GM19468 (cell line): Measurements from ENCODE around the gene OCA2.

Experiments
- ATAC-seq: cut with Tn5 transposase; IDR thresholded peaks from one replicate; pipeline ENCODE4 v1.9.1; 2021; ENCODE audit warnings: mild to moderate bottlenecking, moderate library complexity, moderate number of reproducible peaks; ENCODE audit not compliant: unreplicated experiment; ENCODE audit errors: extremely low read depth

OCA2 gene

DNA sequence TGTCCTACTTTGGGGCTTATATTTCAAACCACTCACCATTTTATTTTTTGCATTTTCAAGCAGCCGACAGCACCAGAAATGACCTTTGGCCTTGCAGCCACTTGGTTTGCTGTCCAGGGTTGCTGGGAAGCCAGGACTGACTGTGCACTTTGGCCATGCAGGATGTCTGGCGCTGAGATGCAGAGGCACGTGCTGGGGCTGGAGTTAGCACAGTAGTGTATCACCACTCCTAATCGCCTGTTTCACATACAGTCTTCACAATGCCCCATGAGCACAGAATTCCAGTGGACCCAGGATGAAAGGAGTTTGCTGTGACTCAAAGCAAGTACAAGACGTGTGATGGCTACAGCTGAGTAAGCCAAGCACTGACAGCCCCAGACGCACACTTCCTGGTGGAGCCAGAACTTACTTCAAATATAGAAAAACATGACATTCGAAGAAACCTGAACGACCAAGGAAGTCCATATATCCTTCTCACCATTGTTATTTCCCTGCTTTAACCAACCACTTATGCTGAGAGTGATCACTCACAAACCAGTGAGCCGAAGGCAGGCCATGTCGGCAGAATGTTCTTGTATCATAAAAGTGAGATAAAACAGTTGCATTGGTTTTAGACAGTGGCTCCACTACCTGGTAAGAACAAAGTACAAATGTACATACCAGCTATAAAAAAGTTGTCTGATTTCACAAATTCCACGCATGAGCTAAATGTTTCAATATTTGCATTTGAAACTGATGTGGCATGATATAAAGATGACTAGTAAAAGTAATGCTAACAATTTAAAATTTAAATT is 16.0 kb downstream of the OCA2 start:
- no peak for ATAC-seq

DNA sequence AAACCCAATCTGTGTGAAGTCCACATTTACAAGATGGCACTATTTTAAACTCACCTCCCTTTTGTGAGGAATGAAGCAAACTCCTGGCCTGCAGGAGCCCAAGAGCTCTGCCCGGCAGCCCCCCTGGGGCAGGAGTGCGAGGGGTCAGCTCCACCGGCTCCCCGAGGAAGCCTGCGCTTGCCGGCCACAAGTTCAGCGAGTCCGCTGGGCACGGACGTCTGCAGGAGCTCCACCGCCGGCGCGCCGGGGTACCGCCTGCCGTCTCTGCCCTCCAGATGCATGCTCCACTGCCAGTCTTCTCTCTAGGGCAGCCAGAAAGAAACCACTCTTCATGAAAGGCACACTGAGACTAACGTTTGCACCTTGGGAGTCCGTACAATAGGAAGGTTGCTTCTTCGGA is 17.5 kb downstream of the OCA2 start:
- no peak for ATAC-seq

DNA sequence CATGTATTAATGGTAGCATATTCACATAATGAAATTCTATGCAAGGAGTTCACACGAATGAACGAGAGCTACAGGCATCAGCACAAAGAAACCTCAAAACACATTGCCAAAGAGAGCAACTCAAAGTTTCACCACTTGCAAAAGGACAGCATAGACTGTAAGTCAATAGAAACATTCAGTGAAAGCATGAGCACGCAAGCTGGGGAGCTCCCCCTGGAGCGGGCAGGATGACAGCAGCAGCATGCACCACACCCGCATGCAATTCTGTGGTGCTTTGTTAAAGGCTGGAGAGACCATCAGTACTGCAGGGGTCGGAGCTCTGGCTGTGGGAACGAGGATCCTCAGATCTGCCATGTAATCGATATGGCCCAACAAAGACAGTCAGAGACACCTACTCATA is 18.7 kb downstream of the OCA2 start:
- no peak for ATAC-seq

DNA sequence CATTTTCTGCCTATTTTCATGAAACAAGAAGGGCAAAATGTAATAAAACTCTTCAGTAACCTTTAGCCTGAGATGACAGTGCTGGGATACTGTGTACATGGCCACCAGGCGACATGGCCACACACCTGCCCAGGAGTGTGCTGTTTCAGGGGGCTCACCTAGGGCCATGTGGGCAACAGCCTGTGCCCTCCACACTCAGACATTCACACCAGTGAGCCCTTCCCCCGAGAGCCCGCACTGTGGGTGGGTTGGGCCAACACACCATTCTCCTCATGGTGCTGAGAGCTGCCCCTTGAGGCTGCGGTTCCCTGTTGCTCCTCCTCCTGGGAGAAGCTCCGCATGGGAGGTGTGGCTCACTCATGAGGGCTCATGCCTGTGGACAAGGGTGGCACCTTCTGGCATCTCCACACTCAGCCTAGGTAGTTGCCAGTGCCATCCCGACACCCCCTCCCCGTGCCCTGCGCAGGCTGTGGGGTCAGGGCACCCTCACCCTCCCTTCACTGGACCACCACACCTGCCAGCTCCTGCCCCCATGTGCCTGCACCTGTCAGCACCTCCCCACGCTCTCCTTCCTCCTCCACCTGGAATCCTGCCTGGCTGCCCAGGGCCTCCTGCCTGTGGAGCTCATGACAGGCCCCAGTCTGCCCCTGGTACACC is 19.7 kb downstream of the OCA2 start:
- ATAC-seq = no peak

DNA sequence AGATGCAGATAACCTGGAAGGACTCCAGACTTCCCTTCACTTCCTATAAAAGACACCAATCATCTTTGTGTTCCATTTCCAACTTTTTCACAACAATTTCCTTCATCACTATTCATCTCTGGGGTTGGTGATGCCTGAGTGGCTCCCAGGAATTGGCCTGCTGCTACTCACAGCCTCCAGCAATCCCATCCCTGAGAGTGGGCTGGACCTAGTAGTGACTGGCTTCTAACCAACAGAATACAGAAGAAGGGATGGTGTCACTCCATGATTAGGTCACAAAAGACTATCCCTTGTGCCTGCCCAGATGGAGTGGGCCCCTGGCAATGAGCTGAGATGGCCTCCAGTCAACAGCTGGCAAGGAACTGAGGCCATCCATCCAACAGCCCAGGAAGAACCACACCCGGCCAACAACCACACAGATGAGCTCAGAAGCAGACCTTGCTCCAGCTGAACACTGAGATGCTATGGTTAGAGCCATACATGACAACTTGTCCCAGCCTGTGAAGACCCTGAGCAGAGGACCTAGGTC is 20.9 kb downstream of the OCA2 start:
- no peak for ATAC-seq

DNA sequence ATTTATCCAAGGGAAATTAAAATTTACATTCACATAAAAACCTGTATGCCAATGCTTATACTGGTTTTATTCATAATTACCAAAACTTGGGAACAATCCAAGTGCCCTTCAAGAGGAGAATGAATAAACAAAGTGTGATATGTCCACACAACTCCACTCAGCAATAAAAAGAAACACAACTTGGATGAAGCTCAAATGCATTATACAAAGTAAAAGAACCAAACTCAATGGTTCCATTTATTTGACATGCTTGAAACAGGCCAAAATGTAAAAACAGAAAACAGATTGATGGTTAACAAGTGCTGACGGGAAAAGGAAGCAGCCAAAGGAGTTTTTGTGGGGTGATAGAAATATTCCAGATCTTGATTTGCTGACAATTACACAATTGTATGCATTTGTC is 23.5 kb downstream of the OCA2 start:
- ATAC-seq = no peak

DNA sequence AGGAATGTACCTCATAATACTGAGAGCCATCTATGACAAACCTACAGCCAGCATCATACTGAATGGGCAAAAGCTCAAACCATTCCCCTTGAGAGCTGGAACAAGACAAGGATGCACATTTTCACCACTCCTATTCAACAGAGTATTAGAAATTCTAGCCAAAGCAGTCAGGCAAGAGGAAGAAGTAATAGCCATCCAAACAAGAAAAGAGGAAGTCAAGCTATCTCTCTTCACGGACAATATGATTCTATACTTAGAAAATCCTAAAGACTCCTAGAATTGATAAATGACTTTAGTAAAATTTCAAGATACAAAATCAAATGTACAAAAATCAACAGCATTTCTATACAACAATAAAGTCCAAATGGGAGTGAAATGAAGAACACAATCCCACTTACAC is 30.2 kb downstream of the OCA2 start:
- ATAC-seq = no peak

DNA sequence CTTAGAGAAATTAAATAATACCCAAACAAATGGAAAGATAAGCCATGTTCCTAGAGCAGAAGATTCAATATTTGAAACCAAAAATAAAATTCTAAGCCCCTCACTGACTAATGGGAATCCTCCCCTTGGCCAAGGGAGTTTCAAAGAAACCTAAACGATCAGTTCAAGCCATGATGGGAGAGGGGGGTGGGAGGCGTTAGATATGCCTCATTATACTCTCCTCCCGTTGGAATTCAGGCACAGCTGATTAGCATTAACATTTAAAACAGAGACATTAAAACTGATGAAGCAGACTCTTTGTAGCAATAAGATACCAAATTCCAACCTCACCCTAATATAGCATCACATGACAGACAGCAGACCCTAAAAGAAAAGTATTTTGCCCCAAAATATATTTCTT is 32.9 kb downstream of the OCA2 start:
- ATAC-seq = no peak

DNA sequence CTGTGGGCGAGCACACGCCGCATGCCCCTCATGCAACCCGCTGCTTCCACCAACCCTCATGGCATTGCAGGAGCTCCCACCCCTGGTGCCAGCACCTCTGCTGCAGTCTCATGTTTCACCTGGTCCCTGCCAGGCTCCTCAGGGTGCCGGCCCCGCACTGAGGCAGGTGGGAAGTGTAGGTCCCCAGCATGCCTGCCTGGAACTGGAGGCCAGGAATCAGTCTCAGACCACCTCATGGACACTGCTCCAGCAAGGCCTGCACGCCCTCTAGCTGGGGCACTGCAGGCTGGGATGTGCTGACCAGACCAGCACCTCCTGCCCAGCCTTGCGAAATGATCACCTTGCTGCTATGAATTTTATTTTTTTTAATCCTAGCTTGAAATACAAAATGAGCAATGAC is 39.1 kb downstream of the OCA2 start:
- no peak for ATAC-seq

DNA sequence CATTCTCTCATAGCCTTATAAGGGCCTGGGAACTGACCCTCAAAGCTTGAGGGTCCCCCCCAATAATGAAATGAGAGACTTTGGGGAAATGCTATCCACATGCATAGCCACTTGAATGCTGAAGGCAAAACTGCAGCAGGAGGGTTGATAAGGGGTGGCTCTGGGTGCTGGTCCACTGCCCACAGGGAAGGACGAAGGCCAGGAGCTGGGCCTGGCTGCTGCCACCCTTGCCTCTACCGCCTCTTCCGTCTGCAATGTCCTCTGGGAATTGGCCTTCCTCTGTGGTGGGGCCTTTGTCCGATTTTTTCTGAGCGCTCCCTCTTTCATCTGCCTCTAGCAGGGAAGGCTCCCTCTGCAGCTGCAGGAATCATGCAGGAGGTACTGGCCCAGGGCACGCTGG is 41.0 kb downstream of the OCA2 start:
- ATAC-seq = no peak

DNA sequence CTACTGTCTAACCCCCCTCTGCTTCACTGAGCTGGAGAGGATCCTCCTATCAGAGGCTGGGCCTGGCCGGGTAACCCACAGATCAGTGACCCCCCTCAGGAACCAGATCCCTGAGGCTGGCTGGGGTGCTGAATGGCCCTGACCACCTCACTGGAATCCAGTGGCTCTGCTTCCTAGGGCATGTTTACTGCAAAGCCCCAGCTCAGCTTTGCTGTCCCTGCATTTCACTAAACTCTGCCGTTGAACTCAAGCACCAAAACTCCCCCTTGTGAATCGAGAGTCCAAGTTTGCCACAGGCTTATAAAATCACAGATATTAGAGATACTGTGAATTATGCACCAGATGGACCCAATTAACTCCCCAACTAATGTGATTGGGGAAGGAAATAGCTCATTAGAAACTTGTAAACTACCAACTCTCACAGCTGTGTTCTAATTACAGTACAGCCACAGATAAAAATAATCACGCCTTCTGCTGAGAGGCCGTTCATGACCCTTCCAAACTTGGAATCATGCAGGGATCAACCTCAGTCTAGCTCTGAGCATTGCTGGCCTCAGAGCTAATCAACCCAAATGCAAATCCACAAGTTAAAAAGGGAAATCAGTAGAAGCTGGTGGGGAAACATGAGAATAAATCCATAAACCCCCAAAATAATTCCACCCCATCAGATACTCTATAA is 47.0 kb downstream of the OCA2 start:
- no peak for ATAC-seq

DNA sequence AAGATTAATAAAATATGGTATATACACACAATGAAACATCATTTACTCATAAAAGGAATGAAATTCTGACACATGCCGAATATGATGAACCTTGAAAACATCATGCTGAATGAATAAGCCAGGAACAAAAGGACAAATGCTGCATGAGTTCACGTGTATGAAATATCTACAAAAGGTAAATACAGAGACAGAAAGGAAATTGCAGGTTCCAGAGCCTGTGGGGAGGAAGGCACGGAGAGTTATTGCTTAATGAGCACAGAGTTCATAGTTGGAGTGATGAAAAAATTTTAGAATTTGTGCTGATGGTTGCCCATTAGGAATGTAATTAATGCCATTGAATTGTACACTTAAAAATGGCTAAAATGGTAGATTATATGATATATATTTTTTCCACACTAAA is 49.5 kb downstream of the OCA2 start:
- no peak for ATAC-seq

DNA sequence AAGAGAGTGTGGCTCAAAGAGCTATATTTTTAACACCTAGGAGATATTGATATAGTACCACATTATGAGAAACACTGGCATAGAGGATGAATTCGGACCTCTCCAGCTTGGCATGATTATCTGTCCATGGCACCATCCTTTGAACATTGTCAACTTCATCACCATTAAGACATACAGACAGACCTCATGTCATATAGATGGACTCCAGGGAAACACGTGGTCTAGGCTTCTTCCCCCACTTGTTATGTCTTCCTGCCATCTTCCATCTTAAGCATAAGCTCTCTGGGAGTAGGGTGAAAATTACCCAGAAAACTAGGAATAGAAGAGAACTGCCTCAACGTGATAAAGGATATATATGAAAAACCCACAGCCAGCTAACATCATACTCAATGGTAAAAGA is 51.8 kb downstream of the OCA2 start:
- no peak for ATAC-seq

DNA sequence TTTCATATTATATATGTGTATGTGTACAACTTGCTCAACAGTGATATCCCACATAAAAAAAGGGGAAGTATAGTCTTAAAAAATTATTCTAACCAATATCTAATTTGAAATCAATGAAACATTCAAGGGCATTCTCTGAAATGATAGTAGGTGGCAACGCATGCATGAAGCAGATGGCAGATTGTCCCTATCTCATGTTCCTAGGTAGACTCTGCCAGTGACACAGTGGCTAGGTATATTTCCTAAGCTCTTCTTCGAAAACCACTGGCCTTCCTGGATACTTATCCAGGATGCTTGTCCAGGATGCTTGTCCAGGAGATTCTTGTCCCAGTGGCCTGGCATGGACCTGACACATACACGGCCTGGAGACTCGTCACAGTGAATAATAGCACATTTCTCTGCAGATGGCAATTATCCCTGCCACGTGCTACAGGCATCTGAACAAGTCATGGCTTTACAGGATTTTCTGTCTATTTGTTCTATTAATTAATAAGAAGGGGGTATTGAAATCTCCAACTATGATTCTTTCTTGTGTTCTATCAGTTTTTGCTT is 54.9 kb downstream of the OCA2 start:
- ATAC-seq = no peak

DNA sequence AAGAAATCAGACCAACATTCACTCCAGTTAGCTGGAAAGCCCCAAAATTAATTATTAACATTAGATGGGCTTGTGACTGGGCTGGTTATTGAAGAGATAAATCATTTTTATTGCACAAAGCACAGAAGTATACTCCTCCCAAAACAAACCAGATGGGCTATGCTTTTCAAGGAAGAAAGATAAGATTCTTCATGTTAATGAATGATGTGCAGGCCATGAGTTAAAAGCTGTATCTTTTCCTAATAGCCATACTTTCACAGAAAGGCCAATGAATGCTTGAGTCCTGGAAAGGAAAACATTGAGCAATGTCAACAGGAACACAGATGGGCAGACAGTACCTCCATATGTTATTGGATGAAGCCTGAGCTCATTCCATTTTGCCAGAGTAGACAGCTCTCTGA is 55.4 kb downstream of the OCA2 start:
- ATAC-seq = no peak

DNA sequence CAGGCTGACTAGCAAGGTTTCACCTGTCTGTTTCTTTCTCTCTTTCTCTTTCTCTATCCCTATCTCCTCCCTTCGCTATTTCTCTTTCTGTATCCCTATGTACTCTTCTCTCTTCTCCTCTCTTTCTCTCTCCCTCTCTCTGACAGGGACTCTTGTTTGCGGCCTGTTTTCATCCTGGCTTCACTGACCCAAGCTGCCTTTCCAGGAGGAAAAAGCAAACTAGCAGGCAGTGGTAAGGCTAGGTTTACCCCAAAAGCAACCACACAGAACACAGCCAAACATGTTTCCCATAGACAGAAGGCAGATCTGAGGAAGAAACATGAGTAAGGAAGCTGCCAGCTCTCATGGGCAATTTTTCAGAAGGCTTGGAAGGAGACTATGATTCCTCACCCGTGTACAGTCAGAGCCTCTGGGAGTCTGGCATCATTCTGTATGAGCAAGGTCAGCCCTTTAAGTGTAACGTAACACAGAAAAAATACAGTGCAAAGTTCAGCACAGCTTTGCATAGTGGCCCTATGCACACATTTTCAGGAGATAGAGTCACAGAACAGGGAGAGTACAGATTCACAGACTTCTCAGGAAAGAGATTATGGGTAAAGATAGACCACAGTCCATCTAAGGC is 61.0 kb downstream of the OCA2 start:
- ATAC-seq = no peak

DNA sequence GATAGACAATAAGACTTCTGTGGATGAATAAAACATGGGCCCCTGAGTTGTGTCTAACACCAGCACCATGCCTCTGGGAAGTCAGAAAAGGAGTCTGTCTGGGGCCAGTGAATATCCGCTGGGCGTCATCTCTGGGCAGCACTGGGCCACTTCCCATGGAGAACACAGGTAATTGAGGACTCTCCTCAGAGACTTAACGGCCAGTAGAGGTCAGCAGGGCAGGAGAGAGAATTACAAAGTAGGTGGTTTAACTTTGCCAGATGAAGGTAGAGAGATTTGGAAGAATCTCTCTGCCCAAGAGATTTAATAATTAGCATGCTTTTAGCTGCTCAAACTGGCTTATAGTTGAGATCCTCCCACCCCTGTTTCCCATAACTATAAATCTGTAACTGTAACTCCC is 65.7 kb downstream of the OCA2 start:
- no peak for ATAC-seq

DNA sequence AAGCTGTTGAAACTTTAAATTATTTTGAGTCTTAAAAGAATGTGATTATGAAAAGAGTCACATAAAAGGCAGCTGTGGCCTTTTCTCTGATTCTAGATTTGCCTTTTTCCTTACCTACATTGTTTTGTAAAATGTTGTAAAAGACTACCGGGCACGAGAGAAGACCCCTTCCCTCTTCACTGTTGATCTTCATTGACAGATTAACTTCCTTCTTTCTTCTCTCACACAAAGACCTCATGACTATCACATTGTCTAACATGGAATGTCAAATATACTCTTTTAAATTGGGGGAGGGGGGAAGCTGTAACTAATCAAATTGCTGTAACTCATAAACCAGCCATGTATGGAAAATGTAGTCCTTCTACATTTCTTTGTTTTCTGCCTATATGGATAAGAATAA is 68.3 kb downstream of the OCA2 start:
- no peak for ATAC-seq

DNA sequence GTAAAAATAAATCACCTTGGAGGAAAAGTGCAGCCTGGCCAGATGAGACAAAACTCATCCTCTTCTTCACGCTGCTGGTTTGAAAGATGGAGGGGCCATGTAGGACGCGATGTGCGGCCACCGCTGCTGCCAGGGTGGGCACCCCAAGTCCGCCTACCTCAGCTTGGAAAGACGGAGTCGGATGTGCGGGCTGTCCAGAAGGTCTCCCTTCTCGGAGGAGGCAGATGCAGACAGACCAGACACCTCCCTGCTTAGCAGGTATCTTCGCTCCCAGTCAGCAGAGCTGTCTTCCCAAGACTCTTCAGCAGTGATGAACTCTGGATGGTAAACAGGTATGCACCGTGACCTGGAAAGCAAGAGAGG is 71.4 kb downstream of the OCA2 start:
- no peak for ATAC-seq
